Suprapubic skin (tissue), 4 donors: ENCODE data around the gene ALDH1A1.

ENCODE experiments used
- CTCF ChIP-seq, 2 donors: fragments of 200-600 bp in 1 of 2; fragments of 450-650 bp in 1 of 2; sonication (generic) in 1 of 2; IDR thresholded peaks; one replicate each; pipeline ENCODE4 v1.5.1; 2016 to 2019; ENCODE audit warnings: antibody characterized with exemption in 2 of 2, mild to moderate bottlenecking in 1 of 2, moderate library complexity in 1 of 2
- EP300 ChIP-seq: sonication (generic); formaldehyde crosslinking; IDR thresholded peaks from one replicate; pipeline ENCODE4 v1.6.1; 2017; ENCODE audit warnings: antibody characterized with exemption
- POLR2A ChIP-seq, 2 donors: fragments of 450-650 bp; IDR thresholded peaks; one replicate each; pipeline ENCODE4 v1.6.1; 2017; ENCODE audit warnings: antibody characterized with exemption in 2 of 2, mild to moderate bottlenecking in 2 of 2, moderate library complexity in 2 of 2
- POLR2AphosphoS5 ChIP-seq, 3 donors: sonication (generic); formaldehyde crosslinking; IDR thresholded peaks; one replicate each; pipeline ENCODE4 v1.6.1; 2017; ENCODE audit warnings: antibody characterized with exemption in 3 of 3

- TF ChIP-seq CTCF (IDR thresholded peaks at IDR 0.05) (no peak), POLR2AphosphoS5 (IDR thresholded peaks at IDR 0.05) (no peak), POLR2A (IDR thresholded peaks at IDR 0.05) (no peak), EP300 (no peak)
Measured at GRCh38 chr9:72882117-72882775, 70.6 kb downstream of the ALDH1A1 start.
